MM.1S (cell line): ENCODE data around the gene NTRK1.

Source experiments
- DNase-seq: peaks from one replicate; pipeline ENCODE4 v3.0.0-alpha.2; 2015
- H2AFZ ChIP-seq: fragments of 300-600 bp; sonication (generic); 2 replicates; pipeline ENCODE4 v1.6.0; 2016; ENCODE audit warnings: antibody characterized with exemption, low read length
- H3F3A ChIP-seq: fragments of 300-600 bp; sonication (generic); 2 replicates; pipeline ENCODE4 v1.6.1; 2016; ENCODE audit warnings: mild to moderate bottlenecking, antibody characterized with exemption, low read length, moderate library complexity, mixed read lengths; ENCODE audit not compliant: insufficient read depth
- H3K27ac ChIP-seq: fragments of 300-600 bp; sonication (generic); 2 replicates; pipeline ENCODE4 v1.5.1; 2016; ENCODE audit warnings: mild to moderate bottlenecking, low read length
- H3K27me3 ChIP-seq: fragments of 300-600 bp; sonication (generic); replicated peaks from 2 replicates; pipeline ENCODE4 v1.6.0; 2016; ENCODE audit warnings: low read length; ENCODE audit not compliant: insufficient read depth
- H3K36me3 ChIP-seq: fragments of 300-600 bp; sonication (generic); replicated peaks from 2 replicates; pipeline ENCODE4 v1.6.1; 2016; ENCODE audit warnings: mild to moderate bottlenecking, low read length, mixed read lengths; ENCODE audit not compliant: insufficient read depth
- H3K4me1 ChIP-seq: fragments of 300-600 bp; sonication (generic); 2 replicates; pipeline ENCODE4 v1.6.1; 2016; ENCODE audit warnings: low read length, mixed read lengths
- H3K4me2 ChIP-seq: fragments of 300-600 bp; sonication (generic); 2 replicates; pipeline ENCODE4 v1.6.0; 2016; ENCODE audit warnings: low read depth, low read length
- H3K4me3 ChIP-seq: fragments of 300-600 bp; sonication (generic); 2 replicates; pipeline ENCODE4 v1.5.1; 2016; ENCODE audit warnings: low read length, mixed read lengths
- H3K79me2 ChIP-seq: fragments of 300-600 bp; sonication (generic); 2 replicates; pipeline ENCODE4 v1.6.1; 2016; ENCODE audit warnings: mixed run types, low read length, mixed read lengths
- H3K9ac ChIP-seq: fragments of 300-600 bp; sonication (generic); 2 replicates; pipeline ENCODE4 v1.6.1; 2016; ENCODE audit warnings: low read length, mixed read lengths
- H3K9me2 ChIP-seq: fragments of 300-600 bp; sonication (generic); replicated peaks from 2 replicates; pipeline ENCODE4 v1.6.1; 2016; ENCODE audit warnings: mild to moderate bottlenecking, low read length, mixed read lengths; ENCODE audit not compliant: insufficient read depth
- H3K9me3 ChIP-seq: fragments of 300-600 bp; sonication (generic); replicated peaks from 2 replicates; pipeline ENCODE4 v1.6.1; 2016; ENCODE audit warnings: mild to moderate bottlenecking, low read length, mixed read lengths; ENCODE audit not compliant: insufficient read depth
- H4K20me1 ChIP-seq: fragments of 300-600 bp; sonication (generic); 2 replicates; pipeline ENCODE4 v1.6.1; 2016; ENCODE audit warnings: mild to moderate bottlenecking, low read length, moderate library complexity, mixed read lengths; ENCODE audit not compliant: insufficient read depth
- CTCF ChIP-seq: fragments of 300-600 bp; sonication (generic); IDR thresholded peaks from 2 replicates; pipeline ENCODE4 v1.5.1; 2016; ENCODE audit warnings: antibody characterized with exemption, low read length, mixed read lengths
- EZH2 ChIP-seq: fragments of 300-600 bp; sonication (generic); optimal IDR thresholded peaks from 2 replicates; pipeline ENCODE3; 2017; ENCODE audit warnings: low read depth, mild to moderate bottlenecking, antibody characterized with exemption, low read length, mixed read lengths
- EZH2phosphoT487 ChIP-seq: fragments of 300-600 bp; sonication (generic); IDR thresholded peaks from 2 replicates; pipeline ENCODE4 v1.6.1; 2018; ENCODE audit warnings: antibody characterized with exemption, low read length

Gene NTRK1

GRCh38 chr1:156826630-156827029 lies 34.0 kb upstream of the NTRK1 start:
- Histone ChIP-seq H3K4me3 (no peak overlapping the region), H3K27me3 (no peaks in the 10 kb centered on the region)
- no peak for DNase-seq

GRCh38 chr1:156828400-156829124 lies 32.1 kb upstream of the NTRK1 start:
- H3K4me1 ChIP-seq: no peaks in the 10 kb centered on the region
- H3K9me2 ChIP-seq: no peaks in the 10 kb centered on the region
- H4K20me1 ChIP-seq: no peaks in the 10 kb centered on the region
- no peak overlapping the region for H3K27ac ChIP-seq
- no peak overlapping the region for H3K4me3 ChIP-seq
- H3K9me3 ChIP-seq: no peaks in the 10 kb centered on the region
- no peak overlapping the region for H3K9ac ChIP-seq
- DNase-seq: no peak
- H3K4me2 ChIP-seq: no peak overlapping the region
- H2AFZ ChIP-seq: no peak overlapping the region
- H3K27me3 ChIP-seq: no peaks in the 10 kb centered on the region
- no peak for TF ChIP-seq CTCF
- TF ChIP-seq EZH2: no peak
- no peak for TF ChIP-seq EZH2phosphoT487
- H3K79me2 ChIP-seq: no peaks in the 10 kb centered on the region
- H3K36me3 ChIP-seq: no peaks in the 10 kb centered on the region
- H3F3A ChIP-seq: no peaks in the 10 kb centered on the region

More at GRCh38 chr1:156826630-156827029, 34.0 kb upstream of the NTRK1 start:
- Histone ChIP-seq H3K4me2 (no peak overlapping the region), H3K4me1 (no peaks in the 10 kb centered on the region), H3K9me3 (no peaks in the 10 kb centered on the region), H3K36me3 (no peaks in the 10 kb centered on the region), H4K20me1 (no peaks in the 10 kb centered on the region), H3K79me2 (no peaks in the 10 kb centered on the region), H2AFZ (no peak overlapping the region), H3K9me2 (no peaks in the 10 kb centered on the region), H3K27ac (no peak overlapping the region), H3F3A (no peaks in the 10 kb centered on the region), H3K9ac (no peak overlapping the region)
- TF ChIP-seq CTCF: no peak
- TF ChIP-seq EZH2: no peak
- TF ChIP-seq EZH2phosphoT487: no peak

- Histone ChIP-seq H3K9ac (no peak overlapping the region), H3K4me1 (no peaks in the 10 kb centered on the region), H3K9me2 (no peaks in the 10 kb centered on the region), H4K20me1 (no peaks in the 10 kb centered on the region), H3K27me3 (peaks cover 21% of the 10 kb centered on the region; the same call in 1 of the 2 replicates), H3K36me3 (no peaks in the 10 kb centered on the region), H3K4me3 (no peak overlapping the region), H3K4me2 (no peak overlapping the region), H3K79me2 (no peaks in the 10 kb centered on the region), H2AFZ (no peak overlapping the region), H3K27ac (no peak overlapping the region), H3F3A (no peaks in the 10 kb centered on the region), H3K9me3 (no peaks in the 10 kb centered on the region)
- no peak for DNase-seq
- TF ChIP-seq EZH2phosphoT487 (no peak), EZH2 (no peak), CTCF (no peak)
Measured at GRCh38 chr1:156832434-156832833, 28.2 kb upstream of the NTRK1 start.
